ENCODE results near the gene SIGLEC10.

The SIGLEC10 gene

GRCh38 chr19:51368366-51369282 is 48.8 kb downstream of the SIGLEC10 start, which contains the start of gene CLDND2:
TSS of gene CLDND2 (minus strand) at chr19:51369003. CDS start at chr19:51368577, 426 bp downstream.
- TF ChIP-seq ZNF274 (IDR thresholded peaks at IDR 0.05; ENCODE audit: low read depth, low read length) = no peak
- peak within 1 kb of the TSS; percentile 59; the same call in 1 of the 2 replicates for H3K4me3 ChIP-seq (ENCODE audit: low read length)

DNA sequence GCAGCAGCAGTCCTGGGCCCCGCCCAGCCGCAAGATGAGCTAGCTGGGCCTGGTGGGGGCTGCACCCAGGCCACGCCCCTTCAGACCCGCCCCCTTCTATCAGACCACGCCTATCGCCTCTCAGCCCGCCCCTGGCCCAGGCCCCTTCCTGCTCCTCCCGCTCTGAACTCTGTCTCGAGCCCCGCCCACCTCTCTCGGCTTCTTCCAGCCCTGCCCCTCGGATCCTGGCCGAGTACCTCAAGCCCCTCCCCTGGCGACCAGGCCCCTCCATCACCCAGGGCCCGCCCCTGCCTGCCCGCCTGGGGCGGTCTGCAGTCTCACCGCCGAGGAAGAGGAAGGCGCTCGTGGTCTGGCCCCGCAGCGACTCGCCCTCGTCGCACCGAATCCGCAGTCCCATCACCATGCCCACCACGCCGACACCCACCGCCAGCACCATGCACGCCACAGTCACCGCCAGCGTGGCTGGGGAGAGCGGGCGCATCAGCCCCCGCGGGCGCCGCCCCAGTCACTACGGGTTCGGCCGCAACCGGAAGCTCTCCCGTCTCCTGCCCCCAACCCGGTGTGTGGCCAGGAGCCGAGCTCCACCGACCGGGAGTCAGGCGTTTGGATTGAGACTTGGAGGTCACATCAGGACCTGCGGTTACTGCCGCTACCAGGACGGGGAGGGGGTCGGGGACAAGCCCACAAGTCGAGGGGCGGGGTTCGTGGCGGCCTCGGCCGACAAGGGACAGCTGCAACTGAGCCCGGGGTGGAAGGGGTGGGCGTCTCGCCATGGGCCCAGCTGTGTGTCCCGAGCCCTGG is 49.7 kb downstream of the SIGLEC10 start:
- peak overlapping the region; percentile 89; the same call in 1 of the 2 replicates for H3K4me3 ChIP-seq (ENCODE audit: low read length)
- no peak for TF ChIP-seq ZNF274 (IDR thresholded peaks at IDR 0.05; ENCODE audit: low read depth, low read length)

DNA sequence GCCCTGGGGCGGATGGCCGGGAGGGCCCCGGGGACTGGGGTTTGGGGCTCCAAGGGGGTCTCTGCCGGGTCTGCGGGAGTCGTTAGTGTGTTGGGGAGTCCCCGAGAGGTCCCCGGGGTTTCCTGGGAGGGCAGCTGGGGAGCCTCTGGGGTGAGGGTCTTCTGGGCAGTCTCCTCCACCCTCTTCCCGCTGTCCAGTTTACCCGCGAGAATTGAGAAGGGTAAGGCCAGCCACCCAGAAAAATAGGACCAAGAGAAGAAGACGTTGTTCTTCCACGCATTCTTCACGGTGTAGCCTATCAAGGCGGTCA is 50.2 kb downstream of the SIGLEC10 start:
- peak overlapping the region; percentile 89 for H3K4me3 ChIP-seq (ENCODE audit: low read length)
- no peak for TF ChIP-seq ZNF274 (IDR thresholded peaks at IDR 0.05; ENCODE audit: low read depth, low read length)

DNA sequence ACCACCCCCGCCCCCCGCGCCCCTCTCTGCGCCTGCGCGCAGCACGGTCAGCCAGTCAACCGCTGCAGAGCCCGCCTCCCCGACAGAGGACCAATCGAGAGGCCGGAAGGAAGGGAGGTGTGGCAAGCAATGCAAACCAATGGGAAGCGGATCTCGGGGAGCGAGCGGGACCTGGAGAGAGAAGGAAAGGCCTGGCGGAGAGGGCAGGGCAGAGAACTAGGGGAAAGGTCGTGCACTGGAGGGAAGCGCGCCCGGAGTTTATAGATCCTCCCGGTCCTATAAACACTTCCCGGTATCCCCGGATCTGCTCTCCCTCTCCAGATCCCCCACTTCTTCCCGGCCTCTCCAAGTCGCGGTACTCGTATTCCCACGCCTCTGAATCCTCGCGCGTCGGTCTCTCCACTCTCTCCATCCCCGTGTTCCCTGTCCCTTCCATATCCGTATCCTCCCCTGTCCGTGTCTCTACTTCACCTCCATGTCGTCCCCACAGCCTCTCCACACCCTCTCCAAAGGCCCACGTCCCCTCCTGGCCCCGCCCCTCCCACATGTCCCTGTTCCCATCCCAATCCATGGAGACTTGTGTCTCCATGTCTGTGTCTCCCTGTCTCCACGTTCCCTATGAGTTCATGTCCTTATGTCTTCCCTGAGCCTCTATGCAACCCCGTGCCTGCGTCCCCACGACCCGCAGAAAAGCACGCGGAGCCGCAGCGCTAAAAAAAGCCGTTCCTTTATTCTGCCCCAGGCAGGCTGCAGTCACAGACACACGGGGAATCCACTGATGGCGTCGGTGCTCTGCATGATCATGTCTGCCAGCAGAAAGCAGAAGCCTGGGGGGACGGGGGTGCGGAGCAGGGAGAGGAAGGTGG is 50.8 kb downstream of the SIGLEC10 start:
- no peak for TF ChIP-seq ZNF274 (IDR thresholded peaks at IDR 0.05; ENCODE audit: low read depth, low read length)
- peak overlapping the region; percentile 89 for H3K4me3 ChIP-seq (ENCODE audit: low read length)

DNA sequence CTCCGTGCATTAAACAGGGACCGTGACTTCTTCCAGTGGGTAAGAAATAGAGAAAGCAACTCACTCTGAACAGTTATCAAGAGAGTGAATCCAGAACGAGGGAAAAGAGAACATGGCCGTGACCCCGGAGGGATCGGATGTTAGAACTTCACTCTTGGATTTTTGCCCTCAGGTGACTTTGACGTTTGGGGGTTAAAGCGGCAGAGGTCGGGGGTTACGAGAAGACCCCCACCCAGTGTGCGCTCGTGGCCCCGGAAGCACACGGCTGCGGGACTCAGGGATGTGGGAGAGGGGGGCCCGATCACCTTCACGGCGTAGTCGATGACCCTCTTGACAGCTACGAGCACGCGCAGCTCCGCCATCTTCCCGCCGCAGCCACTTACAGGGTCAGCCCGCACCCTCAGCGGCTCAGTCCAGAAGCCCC is 51.5 kb downstream of the SIGLEC10 start, which contains the start of gene ETFB:
TSS of gene ETFB (minus strand) at position 424 of the 424 bp plus-strand sequence. CDS start at position 362, 62 bp downstream.
- peak within 1 kb of the TSS; percentile 95 for H3K4me3 ChIP-seq (ENCODE audit: low read length)
- TF ChIP-seq ZNF274 (IDR thresholded peaks at IDR 0.05; ENCODE audit: low read depth, low read length) = no peak

GRCh38 chr19:51365211-51365964 is 52.1 kb downstream of the SIGLEC10 start:
- peak overlapping the region; percentile 95 for H3K4me3 ChIP-seq (ENCODE audit: low read length)
- TF ChIP-seq ZNF274 (IDR thresholded peaks at IDR 0.05; ENCODE audit: low read depth, low read length) = no peak

- H3K4me3 ChIP-seq (ENCODE audit: low read length) = no peak overlapping the region
- TF ChIP-seq ZNF274 (IDR thresholded peaks at IDR 0.05; ENCODE audit: low read depth, low read length) = no peak
Measured at GRCh38 chr19:51364200-51365106, 53.0 kb downstream of the SIGLEC10 start.

GRCh38 chr19:51361239-51361638 is 56.2 kb downstream of the SIGLEC10 start:
- TF ChIP-seq ZNF274 (IDR thresholded peaks at IDR 0.05; ENCODE audit: low read depth, low read length) = no peak
- no peak overlapping the region for H3K4me3 ChIP-seq (ENCODE audit: low read length)

Measured in GM08714 (cell line).